G401.6 (cell line): ENCODE measurements around the gene CASP10.

Experiments
- FAIRE-seq: peaks from 2 replicates; lab custom pipeline; 2012; peaks lifted over from hg19 to GRCh38; lab: Jason Lieb, UNC

Gene CASP10

DNA sequence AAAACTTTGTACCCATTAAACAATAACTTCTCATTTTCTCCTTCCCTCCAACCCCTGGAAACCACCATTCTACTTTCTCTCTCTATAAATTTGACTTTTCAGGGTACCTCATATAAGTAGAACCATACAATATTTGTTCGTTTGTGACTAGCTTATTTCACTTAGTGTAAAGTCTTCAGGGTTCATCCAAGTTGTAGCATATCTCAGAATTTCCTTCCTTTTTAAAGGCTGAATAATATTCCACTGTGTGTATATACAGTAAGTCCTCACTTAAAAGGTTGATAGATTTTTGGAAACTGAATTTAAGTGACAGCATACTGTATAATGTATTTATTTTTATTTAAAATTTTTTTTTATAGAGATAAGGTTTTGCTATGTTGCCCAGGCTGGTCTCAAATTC, 13.9 kb downstream of the CASP10 start:
- no peak for FAIRE-seq

DNA sequence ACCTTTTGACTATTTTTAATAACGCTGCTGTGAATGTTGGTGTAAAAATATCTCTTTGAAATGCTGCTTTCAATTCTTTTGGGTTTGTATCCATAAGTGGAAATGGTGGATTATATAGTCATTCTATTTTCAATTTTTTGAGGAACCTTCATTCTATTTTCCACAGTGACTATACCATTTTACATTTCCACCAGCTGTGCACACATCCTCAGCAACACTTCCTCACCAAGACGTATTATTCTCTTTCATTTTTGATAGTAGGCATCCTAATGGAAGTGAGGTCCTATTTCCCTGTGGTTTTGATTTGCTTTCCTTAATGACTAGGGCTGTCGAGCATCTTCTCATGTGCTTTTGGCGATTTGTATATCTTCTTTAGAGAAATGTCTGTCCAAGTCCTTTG, 14.8 kb downstream of the CASP10 start:
- FAIRE-seq: no peak

- FAIRE-seq: no peak
Observed at GRCh38 chr2:201199847-201200246, 16.9 kb downstream of the CASP10 start.

DNA sequence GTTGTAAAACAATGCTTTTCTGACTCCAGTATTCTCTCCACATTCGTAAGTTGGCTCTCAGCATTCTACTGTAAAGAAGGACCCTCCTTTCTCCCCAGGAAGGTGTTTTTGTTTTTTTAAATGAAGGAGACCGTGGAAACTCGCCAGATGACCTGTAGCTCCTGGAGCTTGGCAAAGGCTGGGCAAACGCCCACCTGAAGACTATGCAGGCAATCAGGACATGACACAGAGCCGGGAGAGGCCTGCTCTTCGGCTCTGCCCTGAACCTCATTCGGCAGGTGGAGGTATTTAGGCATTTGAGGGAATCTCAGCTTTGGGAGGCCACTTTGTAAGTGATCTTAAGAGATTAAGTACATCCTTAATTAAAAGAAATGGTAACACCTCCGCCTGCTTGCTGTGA, 17.4 kb downstream of the CASP10 start:
- FAIRE-seq: no peak

DNA sequence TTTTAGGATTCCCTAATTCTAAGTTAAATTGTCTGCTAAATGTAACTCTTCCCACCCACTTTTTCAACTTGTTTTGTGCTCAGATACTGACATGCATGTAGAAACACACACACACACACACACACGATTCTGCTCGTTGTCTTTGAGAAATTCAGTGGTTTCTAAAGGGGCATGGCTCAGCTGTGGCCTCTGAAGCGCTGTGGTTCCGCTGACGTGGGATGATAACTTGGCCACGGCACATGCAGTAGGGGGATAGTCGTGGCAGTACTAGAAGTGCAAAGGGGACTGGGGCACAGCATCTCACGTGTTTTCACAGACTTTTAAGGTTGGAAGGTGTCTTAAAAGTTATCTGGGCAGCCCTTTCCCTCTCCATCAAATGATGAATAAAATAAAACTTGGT, 18.4 kb downstream of the CASP10 start:
- FAIRE-seq: no peak

GRCh38 chr2:201203916-201204654, 21.1 kb downstream of the CASP10 start:
- no peak for FAIRE-seq

DNA sequence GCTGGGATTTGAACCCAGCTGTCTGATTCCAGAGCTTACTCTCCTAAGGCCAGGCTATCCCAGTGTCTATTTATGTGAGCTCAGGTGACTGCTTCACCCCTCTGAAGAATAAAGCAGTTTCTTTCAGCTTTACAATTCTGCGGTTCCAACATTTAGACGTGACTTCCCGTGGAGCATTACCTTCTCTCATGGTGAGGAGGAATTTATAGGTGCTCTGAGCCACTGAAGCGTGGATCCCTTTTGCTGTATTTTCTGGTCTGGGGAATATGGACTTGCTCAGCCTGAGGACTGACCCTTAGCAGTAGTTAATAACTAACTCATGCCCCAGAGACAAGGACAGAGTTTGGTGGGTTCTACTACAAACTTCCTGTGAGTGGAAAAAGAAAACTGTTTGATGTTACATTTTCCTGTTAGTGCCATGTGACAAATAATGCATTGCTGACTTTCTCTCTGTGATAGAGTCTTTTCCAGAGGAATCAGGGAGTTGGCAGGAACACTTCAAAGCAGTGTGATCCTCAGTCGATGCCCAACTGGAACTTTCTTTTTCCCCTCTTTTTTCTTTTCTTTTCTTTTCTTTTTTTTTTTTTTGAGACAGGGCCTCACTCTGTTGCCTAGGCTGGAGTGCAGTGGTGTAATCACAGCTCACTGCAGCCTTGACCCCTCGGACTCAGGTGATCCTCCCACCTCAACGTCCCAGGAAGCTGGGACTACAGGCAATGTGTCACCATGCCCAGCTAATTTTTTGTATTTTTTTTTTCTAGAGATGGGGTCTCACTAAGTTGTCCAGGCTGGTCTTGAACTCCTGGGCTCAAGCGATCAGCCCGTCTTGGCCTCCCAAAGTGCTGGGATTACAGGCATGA, 21.9 kb downstream of the CASP10 start:
- FAIRE-seq: no peak

DNA sequence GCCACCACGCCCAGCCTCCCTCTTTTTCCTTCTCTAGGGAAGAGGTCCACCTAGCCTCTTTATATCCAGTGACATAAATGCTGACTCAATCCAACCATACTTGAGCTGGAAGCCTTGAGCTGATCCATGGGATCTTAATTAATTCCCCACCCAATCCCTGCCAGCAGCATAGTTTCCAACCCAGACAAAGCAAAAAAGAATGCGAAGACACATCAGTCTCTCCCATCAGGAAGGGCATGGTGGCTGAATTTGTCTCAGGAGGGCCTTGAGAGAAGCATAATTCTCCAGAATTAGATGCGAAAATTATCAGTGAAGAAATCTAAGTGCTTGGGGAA, 22.5 kb downstream of the CASP10 start:
- no peak for FAIRE-seq

DNA sequence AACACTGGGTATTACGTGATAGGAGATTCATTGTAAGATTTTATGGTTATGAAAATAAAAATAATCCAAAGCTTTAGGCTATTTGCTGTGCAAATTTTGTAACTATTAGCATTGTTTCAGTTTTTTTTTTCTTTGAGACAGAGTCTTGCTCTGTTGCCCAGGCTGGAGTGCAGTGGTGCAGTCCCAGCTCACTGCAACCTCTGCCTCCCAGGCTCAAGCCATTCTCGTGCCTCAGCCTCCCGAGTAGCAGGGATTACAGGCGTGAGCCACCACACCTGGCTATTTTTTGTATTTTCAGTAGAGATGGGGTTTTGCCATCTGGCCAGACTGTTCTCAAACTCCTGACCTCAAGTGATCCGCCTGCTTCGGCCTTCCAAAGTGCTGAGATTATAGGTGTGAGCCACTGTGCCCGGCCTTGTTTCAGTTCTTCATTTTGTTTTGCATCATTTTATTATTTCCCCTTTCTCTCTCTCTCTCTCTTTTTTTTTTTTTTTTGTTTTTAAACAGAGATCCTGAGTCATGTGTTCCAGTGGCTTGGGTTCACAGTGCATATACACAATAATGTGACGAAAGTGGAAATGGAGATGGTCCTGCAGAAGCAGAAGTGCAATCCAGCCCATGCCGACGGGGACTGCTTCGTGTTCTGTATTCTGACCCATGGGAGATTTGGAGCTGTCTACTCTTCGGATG, 25.8 kb downstream of the CASP10 start:
- no peak for FAIRE-seq

DNA sequence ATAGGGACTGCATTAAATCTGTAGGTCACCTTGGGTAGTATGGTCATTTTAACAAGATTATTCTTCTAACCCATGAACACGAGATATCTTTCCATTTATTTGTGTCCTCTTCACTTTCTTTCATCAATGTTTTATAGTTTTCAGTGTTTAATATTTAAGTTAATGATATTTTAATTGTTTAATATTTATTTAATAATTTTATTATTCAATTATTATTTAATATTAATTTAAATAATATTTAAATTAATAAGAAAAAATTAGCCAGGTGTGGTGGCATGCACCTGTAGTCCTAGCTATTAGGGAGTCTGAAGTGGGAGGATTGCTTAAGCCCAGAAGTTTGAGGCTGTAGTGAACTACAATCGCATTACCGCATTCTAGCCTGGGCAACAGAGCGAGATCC, 33.0 kb downstream of the CASP10 start:
- no peak for FAIRE-seq

- no peak for FAIRE-seq
Observed at GRCh38 chr2:201216918-201217317, 34.0 kb downstream of the CASP10 start.

DNA sequence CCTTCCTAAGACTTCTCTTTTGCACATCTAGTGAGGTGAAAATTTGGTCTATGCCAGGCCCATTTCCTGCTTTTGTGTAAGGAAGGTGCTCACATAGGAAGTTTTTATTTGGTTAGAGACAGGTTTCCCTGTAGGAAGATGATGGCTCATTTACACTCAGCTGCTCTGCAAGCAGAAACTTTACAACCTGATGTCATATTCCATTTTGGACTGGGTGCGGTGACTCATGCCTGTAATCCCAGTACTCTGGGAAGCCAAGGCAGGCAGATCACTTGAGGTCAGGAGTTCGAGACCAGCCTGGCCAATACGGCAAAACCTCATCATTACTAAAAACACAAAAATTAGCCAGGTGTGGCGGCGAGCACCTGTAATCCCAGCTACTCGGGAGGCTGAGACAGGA, 35.8 kb downstream of the CASP10 start:
- no peak for FAIRE-seq

DNA sequence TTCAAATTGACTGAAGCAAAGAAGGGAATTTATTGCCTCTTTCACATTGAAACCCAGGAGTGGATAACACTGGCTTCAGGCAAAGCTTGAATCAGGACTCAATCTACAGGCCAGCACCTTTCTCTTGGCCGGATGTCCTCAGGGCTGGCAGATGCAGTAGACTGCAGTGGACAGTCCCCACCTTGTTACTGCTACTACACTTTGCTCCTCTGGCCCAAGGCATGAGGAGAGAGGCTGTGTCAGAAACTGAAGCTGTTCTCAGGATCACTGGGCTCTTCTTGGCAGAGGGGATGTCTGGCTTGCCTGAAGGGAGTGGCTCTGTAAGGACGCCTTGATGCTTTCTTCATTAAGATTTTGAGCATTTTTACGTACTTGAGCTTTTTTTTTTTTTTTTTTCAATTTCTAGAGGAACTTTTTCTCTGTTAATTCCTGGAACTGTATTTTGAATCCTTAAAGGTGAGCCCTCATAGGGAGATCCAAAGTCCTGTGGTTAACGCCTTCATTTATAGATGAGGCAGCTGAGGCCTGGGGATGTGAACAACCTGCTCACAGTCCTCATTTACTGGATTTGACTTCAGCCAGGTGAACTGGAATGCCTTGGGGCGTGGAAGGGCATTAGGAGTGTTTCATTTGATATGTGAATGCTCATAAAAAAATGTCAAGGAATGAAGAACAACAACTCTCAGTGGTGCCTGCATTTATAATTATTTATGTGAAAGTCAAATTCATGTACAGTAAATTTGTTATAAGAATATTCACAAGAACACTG, 36.6 kb downstream of the CASP10 start:
- no peak for FAIRE-seq

DNA sequence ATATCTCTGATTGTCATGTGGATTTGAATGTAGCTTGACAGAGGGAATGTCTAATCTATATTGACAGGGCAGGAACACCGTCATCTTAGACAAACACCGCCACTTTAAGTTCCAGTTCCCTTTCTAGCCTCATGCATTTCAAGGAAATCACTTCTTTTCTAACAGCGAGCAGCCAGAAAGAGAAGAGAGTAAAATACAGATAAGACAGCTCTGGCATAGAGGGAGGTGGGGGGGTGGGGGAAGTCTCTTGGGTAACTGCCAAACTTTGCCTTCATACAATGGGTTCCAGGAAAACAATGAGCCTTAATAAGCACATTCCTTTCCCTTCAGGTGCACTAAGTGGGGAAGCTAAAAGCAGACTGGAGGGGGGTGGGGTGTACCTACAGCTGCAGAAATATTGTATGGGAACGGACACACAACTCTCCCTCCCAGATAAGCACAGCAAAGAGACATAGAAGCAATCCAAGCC, 37.2 kb downstream of the CASP10 start:
- FAIRE-seq: no peak

GRCh38 chr2:201223089-201224073, 40.4 kb downstream of the CASP10 start:
- FAIRE-seq: no peak

DNA sequence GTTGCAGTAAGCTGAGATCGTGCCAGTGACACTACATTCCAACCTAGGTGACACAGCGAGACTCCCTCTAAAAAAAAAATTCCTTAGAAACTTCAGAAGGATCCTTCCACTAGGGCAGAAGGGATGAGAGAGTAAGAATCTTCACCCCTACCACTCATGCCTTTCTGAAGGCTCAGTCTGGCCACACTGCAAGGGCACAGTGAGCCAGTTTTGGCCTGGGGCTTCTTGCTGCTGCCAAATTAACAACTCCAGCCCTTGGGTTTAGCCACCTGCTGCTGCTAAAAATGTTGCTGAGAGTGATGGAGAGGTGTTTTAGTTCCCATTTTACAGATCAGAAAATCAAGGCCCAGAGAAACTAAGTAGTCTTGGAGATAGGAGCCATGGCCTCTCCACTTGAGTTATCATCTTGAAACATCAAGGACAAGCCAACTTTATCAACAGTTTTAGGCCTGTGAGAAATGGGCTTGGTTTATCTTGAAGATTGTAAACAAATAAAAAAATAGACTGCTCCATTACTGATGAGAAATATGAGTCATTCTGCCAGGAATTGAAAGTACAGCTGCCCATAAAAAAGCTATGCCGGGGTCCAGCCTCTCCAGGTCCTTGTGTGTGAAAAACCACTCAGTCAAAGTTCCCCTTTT, 45.5 kb downstream of the CASP10 start:
- no peak for FAIRE-seq

DNA sequence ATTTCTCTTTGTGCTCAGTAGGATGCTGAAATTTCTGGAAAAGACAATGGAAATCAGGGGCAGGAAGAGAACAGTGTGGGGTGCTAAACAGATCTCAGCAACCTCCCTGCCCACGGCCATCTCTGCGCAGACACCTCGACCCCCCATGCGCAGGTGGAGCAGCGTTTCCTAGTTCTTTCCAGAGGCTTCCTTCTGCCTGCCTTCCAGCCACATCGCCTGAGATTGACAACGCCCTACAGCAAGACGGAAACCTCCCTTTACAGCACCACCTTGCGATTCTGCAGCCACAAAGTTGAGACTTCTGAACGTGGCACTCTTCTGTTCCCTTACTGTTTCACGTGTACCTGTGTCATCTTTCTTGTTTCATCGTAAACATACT, 46.0 kb downstream of the CASP10 start:
- no peak for FAIRE-seq

DNA sequence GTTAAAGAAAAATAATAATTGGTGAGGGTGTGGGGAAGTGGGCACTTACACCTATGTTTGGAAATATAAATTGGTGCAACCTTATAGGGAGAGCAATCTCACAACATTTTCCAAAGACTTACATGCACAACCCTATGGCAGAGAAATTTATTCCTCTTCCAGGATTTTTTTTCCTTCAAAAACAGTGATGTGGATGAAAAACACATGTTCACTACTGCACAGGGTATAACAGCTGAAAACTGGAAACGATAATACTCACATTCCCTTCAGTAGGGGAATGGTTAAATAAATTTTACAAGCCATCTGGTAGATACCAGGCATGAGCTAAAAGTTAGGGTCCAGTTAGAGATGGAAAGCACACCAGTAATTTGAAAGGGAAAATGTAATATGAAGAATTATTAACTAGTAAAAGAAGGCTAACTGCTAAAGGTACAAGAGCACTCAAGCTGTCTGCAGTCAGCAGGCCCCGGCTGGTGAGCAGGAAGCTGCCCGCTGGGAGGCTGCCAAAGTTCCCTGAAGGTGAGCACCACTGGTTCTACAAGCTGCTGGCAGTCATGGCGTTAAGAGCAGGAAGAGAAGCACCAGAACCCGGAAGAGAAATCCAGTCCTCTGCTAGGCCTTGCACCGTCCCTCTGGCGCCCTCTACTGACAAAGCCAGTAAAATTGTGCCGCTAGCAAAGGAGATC, 49.0 kb downstream of the CASP10 start:
- FAIRE-seq: peak; percentile 86

DNA sequence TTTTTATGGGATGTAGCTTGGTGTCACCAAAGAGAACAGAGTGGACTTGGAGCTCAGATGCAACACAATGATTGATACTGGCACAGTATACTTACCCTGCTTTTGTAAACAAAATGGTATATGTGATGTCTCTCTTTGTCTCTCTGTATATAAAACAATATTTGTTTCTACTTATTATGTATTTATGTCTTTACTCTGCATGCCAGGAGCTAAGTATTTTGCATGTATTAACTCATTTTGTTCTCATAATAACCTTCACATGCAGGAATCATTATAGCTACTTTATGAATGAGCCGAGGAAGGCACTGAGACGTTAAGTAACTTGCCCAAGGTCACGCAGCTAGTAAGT, 49.5 kb downstream of the CASP10 start:
- FAIRE-seq: no peak

DNA sequence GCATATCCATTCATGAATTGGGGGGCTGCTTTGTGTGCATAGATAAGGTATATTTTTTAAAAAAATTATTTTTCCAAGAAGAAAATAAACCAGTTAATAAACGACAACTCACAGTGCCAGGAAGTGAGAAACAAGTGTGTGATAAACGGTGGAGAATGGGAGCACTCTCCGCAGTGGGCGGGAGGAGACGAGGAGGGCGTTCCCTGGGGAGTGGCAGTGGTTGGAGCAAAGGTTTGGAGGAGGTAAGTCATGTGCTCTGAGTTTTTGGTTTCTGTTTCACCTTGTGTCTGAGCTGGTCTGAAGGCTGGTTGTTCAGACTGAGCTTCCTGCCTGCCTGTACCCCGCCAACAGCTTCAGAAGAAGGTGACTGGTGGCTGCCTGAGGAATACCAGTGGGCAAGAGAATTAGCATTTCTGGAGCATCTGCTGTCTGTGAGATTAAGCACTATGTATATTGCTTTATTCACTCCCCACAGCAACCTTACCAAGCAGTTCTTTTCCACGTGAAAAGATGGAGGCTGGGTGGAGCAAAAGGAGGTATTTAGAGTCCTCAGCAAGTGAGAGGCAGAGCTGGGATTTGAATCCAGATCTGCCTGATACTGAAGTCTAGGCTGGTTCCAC, 50.4 kb downstream of the CASP10 start:
- peak; percentile 96 for FAIRE-seq
